GF-D8 (cell line): ENCODE data around the gene DNAAF5.

Experiments
- DNase-seq: peaks from one replicate; lab custom pipeline; 2025; lab: John Stamatoyannopoulos, UW

Gene DNAAF5

GRCh38 chr7:726084-726853 is at the start of gene DNAAF5:
Gene DNAAF5, plus strand, starts transcription at chr7:726699. Its CDS starts 22 bp downstream, at chr7:726721.
- peak; percentile 83 for DNase-seq

- DNase-seq: no peak
Measured at GRCh38 chr7:676972-677385, 49.5 kb upstream of the DNAAF5 start.

- DNase-seq: no peak
Measured at GRCh38 chr7:680411-681127, 45.9 kb upstream of the DNAAF5 start.

- no peak for DNase-seq
Measured at GRCh38 chr7:681551-682307, 44.8 kb upstream of the DNAAF5 start.

- no peak for DNase-seq
Measured at GRCh38 chr7:682810-683209, 43.7 kb upstream of the DNAAF5 start.

- no peak for DNase-seq
Measured at GRCh38 chr7:683526-684205, 42.8 kb upstream of the DNAAF5 start.

- no peak for DNase-seq
Measured at GRCh38 chr7:684416-684815, 42.1 kb upstream of the DNAAF5 start.

- DNase-seq: no peak
Measured at GRCh38 chr7:685540-685939, 41.0 kb upstream of the DNAAF5 start.

GRCh38 chr7:690478-691360 is 35.8 kb upstream of the DNAAF5 start:
- no peak for DNase-seq

- DNase-seq: no peak
Measured at GRCh38 chr7:691361-692045, 35.0 kb upstream of the DNAAF5 start.

GRCh38 chr7:693280-693679 is 33.2 kb upstream of the DNAAF5 start:
- no peak for DNase-seq

- DNase-seq: no peak
Measured at GRCh38 chr7:696426-696811, 30.1 kb upstream of the DNAAF5 start.

- no peak for DNase-seq
Measured at GRCh38 chr7:696812-697551, 29.5 kb upstream of the DNAAF5 start.

GRCh38 chr7:698515-699475 is 27.7 kb upstream of the DNAAF5 start:
- no peak for DNase-seq

- DNase-seq: no peak
Measured at GRCh38 chr7:699476-700170, 26.9 kb upstream of the DNAAF5 start.

- DNase-seq: no peak
Measured at GRCh38 chr7:701086-701671, 25.3 kb upstream of the DNAAF5 start.

- no peak for DNase-seq
Measured at GRCh38 chr7:703049-703448, 23.4 kb upstream of the DNAAF5 start.

GRCh38 chr7:706721-707120 is 19.8 kb upstream of the DNAAF5 start:
- no peak for DNase-seq
